Osteoblast (primary cell): Measurements from ENCODE around the gene TIMM23B. TPM values are rescaled to one million over a fixed set of nuclear protein-coding genes. Genes with fewer than 3 reads are reported as not detected.
A peak's percentile ranks its signal among the peaks of the same experiment; 100 is the strongest.

Experiments
- DNase-seq: peaks from one replicate; pipeline ENCODE4 v3.0.0; 2011; ENCODE audit warnings: low spot score, mixed read lengths; ENCODE audit not compliant: insufficient read length; ENCODE audit errors: missing footprints
- H2AFZ ChIP-seq: 2 replicates; pipeline ENCODE4 v1.6.0; 2011; ENCODE audit warnings: mild to moderate bottlenecking, low read length
- H3K27ac ChIP-seq: 2 replicates; pipeline ENCODE4 v1.5.1; 2011; ENCODE audit warnings: mild to moderate bottlenecking, low read depth, low read length, moderate library complexity
- H3K27me3 ChIP-seq: 2 replicates; pipeline ENCODE4 v1.6.0; 2012; ENCODE audit warnings: mild to moderate bottlenecking, control low read depth, inconsistent platforms, low read length, moderate library complexity; ENCODE audit not compliant: insufficient read depth
- H3K36me3 ChIP-seq: 2 replicates; pipeline ENCODE4 v1.5.1; 2011; ENCODE audit warnings: mild to moderate bottlenecking, low read length, control low read depth, moderate library complexity; ENCODE audit not compliant: insufficient read depth
- H3K4me1 ChIP-seq: 2 replicates; pipeline ENCODE4 v1.5.1; 2011; ENCODE audit warnings: mild to moderate bottlenecking, low read length, control low read depth, moderate library complexity; ENCODE audit not compliant: insufficient read depth
- H3K4me2 ChIP-seq: 2 replicates; pipeline ENCODE4 v1.6.0; 2011; ENCODE audit warnings: mild to moderate bottlenecking, low read length; ENCODE audit not compliant: insufficient read depth
- H3K4me3 ChIP-seq: fragments of 200-600 bp; sonication (generic); 3 replicates; pipeline ENCODE4 v1.5.1; 2012; ENCODE audit warnings: mild to moderate bottlenecking, low read length, inconsistent platforms; ENCODE audit not compliant: insufficient read depth
- H3K79me2 ChIP-seq: 2 replicates; pipeline ENCODE4 v1.6.0; 2012; ENCODE audit warnings: mild to moderate bottlenecking, low read length, control low read depth, inconsistent platforms; ENCODE audit not compliant: insufficient read depth
- H3K9me3 ChIP-seq: 2 replicates; pipeline ENCODE4 v1.5.1; 2011; ENCODE audit warnings: low read depth, low read length, control low read depth
- H4K20me1 ChIP-seq: 2 replicates; pipeline ENCODE4 v1.6.0; 2012; ENCODE audit warnings: mild to moderate bottlenecking, low read length, control low read depth; ENCODE audit not compliant: insufficient read depth
- CTCF ChIP-seq: IDR thresholded peaks from 2 replicates; pipeline ENCODE4 v1.5.1; 2011; ENCODE audit warnings: mild to moderate bottlenecking, low read depth, low read length, moderate library complexity; ENCODE audit errors: extremely low read depth
- small RNA-seq: library from RNA; depleted of rRNA; stranded (forward); fragments of <200 nt; gene quantifications from one replicate; pipeline ENCODE3, GENCODE V24; 2012
- total RNA-seq: library from RNA; depleted of rRNA; stranded (reverse); fragments of >200 nt; gene quantifications from 2 replicates; pipeline ENCODE4 v1.2.3, GENCODE V29; 2012

The TIMM23B gene
- total RNA-seq, 1 donor = 22.8 TPM

- Histone ChIP-seq H3K79me2 (no peaks in the 10 kb centered on the region), H3K27ac (no peak overlapping the region), H4K20me1 (no peaks in the 10 kb centered on the region), H3K4me3 (no peak overlapping the region), H3K4me2 (no peak overlapping the region), H3K27me3 (peaks cover 15% of the 10 kb centered on the region), H2AFZ (no peak overlapping the region), H3K36me3 (no peaks in the 10 kb centered on the region), H3K9me3 (no peaks in the 10 kb centered on the region), H3K4me1 (peaks cover 3% of the 10 kb centered on the region)
- no peak for DNase-seq
- TF ChIP-seq CTCF = no peak
Observed at GRCh38 chr10:50021646-50022045, 79.8 kb downstream of the TIMM23B start.

Small RNA genes lying within 50 kb of the gene (small RNA-seq; reads per million reads assigned to genes)
- gene RNA5SP317 (not detected), gene SNORA74C-2 (1.1 reads per million, percentile 35 among the genes with 10 or more reads in this experiment)

Other genes starting within 250 kb of the TIMM23B start
- gene OGDHL, start 179.7 kb upstream of the TIMM23B start, total RNA-seq = under 0.01 and 0.36 TPM in 2 replicates
- 30.6 and 33.7 TPM in 2 replicates for gene PARG, start within 50 bp of the TIMM23B start, total RNA-seq
- 3.5 and 4.3 TPM in 2 replicates for gene AGAP6, start 46.4 kb downstream of the TIMM23B start, total RNA-seq
- gene WASHC2A, start 125.9 kb downstream of the TIMM23B start, total RNA-seq = 94.0 and 98.8 TPM in 2 replicates